ENCODE measurements around the gene IP6K3. TPM values are rescaled to one million over a fixed set of nuclear protein-coding genes. Genes with fewer than 3 reads are reported as not detected.

Gene IP6K3
- total and polyA plus RNA-seq, 11 donors = 11.7 to 72.4 (median 30.8) TPM

- no peaks in the 10 kb centered on the region for H3K27me3 ChIP-seq
- no peak for ATAC-seq
- DNase-seq = peak in 1 of 5 donors; percentile 25
- no peak overlapping the region for H3K4me3 ChIP-seq
- H3K36me3 ChIP-seq = peaks cover 7 to 100% (median 95%) of the 10 kb centered on the region in 9 donors
- H3K27ac ChIP-seq = no peak overlapping the region
- peaks cover 4 to 28% (median 19%) of the 10 kb centered on the region in 12 donors for H3K4me1 ChIP-seq
- H3K9me3 ChIP-seq = no peaks in the 10 kb centered on the region
- TF ChIP-seq POLR2A (IDR thresholded peaks at IDR 0.05) (no peak), CTCF (IDR thresholded peaks at IDR 0.05) (no peak)
- intact Hi-C loops (cut with DNase I) = no loop called here
- WGBS, 4 donors = 84 to 94% (median 87%) methylated on average over 9 to 12 of the region's 12 CpGs
Measured at GRCh38 chr6:33778444-33779121, 31.9 kb upstream of the IP6K3 start.

GRCh38 chr6:33777398-33778388 lies 31.0 kb upstream of the IP6K3 start:
- no peaks in the 10 kb centered on the region for H3K27me3 ChIP-seq
- peaks cover 7 to 100% (median 93%) of the 10 kb centered on the region in 9 donors for H3K36me3 ChIP-seq
- no peak overlapping the region for H3K27ac ChIP-seq
- no peak for ATAC-seq
- 86 to 89% (median 88%) methylated on average over 25 of the region's 25 CpGs for WGBS, 4 donors
- peak in 1 of 5 donors; percentile 26 for DNase-seq
- peaks cover 4 to 31% (median 19%) of the 10 kb centered on the region in 12 donors for H3K4me1 ChIP-seq
- H3K9me3 ChIP-seq = no peaks in the 10 kb centered on the region
- no peak overlapping the region for H3K4me3 ChIP-seq
- intact Hi-C loops (cut with DNase I) = no loop called here
- TF ChIP-seq CTCF (IDR thresholded peaks at IDR 0.05) (no peak), POLR2A (IDR thresholded peaks at IDR 0.05) (no peak)

GRCh38 chr6:33776764-33777163 lies 30.1 kb upstream of the IP6K3 start:
- TF ChIP-seq CTCF (IDR thresholded peaks at IDR 0.05) (no peak), POLR2A (IDR thresholded peaks at IDR 0.05) (no peak)
- DNase-seq = peak in 1 of 5 donors; percentile 34
- Histone ChIP-seq H3K4me1 (peaks cover 4 to 34% (median 24%) of the 10 kb centered on the region in 12 donors), H3K36me3 (peaks cover 7 to 99% (median 92%) of the 10 kb centered on the region in 9 donors), H3K9me3 (no peaks in the 10 kb centered on the region), H3K27me3 (no peaks in the 10 kb centered on the region), H3K27ac (no peak overlapping the region), H3K4me3 (no peak overlapping the region)
- intact Hi-C loops (cut with DNase I) = no loop called here
- no peak for ATAC-seq
- whole genome bisulfite sequencing, 4 donors = 87 to 96% (median 91%) methylated on average over 13 of the region's 13 CpGs

GRCh38 chr6:33776186-33776585 lies 29.5 kb upstream of the IP6K3 start:
- H3K36me3 ChIP-seq = peaks cover 7 to 94% (median 86%) of the 10 kb centered on the region in 9 donors
- DNase-seq (peak in 1 of 5 donors; percentile 9), ATAC-seq (no peak)
- no peaks in the 10 kb centered on the region for H3K9me3 ChIP-seq
- TF ChIP-seq CTCF (IDR thresholded peaks at IDR 0.05) (no peak), POLR2A (IDR thresholded peaks at IDR 0.05) (no peak)
- H3K27me3 ChIP-seq = no peaks in the 10 kb centered on the region
- intact Hi-C loops (cut with DNase I) = no loop called here
- H3K4me3 ChIP-seq = no peak overlapping the region
- no peak overlapping the region for H3K27ac ChIP-seq
- WGBS, 4 donors = 87 to 95% (median 92%) methylated on average over 4 of the region's 4 CpGs
- H3K4me1 ChIP-seq = peaks cover 4 to 34% (median 22%) of the 10 kb centered on the region in 12 donors

All from heart left ventricle (tissue), 16 donors.